ENCODE results near the gene RNF26.

DNA sequence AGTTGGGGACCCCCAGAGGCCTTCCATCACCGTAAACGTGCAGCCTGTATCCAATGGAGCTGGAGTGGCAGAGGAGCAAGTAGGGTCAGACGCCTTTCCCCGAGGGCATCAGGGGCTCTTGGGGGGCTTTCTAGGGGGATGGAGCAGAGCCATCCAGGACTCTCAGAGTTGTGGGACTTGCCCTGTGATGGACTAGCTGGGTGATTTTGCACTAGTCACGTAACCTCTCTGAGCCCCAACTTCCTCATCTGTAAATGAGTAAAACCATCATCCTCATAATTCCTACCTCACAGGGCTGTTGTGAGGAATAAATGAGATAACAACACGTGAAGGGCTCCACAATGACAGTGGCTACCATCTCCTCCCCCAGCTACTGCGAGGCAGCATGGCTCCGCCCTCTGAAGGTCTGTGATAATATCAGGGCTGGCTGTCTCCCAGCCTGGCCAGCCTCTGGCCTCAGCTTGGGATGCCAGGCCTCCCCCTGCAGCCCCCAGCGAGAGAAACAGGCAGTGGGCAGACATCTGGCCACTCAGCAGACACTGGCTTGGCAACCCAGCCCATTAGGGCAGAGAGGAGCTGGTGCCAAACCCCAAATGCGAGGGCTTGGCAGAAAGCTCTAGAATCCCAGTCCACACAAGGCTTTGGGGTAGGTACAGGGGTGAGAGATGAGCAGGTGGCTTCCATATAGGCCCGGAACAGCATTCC is 40.5 kb downstream of the RNF26 start:
- TF ChIP-seq, protein P1, sequence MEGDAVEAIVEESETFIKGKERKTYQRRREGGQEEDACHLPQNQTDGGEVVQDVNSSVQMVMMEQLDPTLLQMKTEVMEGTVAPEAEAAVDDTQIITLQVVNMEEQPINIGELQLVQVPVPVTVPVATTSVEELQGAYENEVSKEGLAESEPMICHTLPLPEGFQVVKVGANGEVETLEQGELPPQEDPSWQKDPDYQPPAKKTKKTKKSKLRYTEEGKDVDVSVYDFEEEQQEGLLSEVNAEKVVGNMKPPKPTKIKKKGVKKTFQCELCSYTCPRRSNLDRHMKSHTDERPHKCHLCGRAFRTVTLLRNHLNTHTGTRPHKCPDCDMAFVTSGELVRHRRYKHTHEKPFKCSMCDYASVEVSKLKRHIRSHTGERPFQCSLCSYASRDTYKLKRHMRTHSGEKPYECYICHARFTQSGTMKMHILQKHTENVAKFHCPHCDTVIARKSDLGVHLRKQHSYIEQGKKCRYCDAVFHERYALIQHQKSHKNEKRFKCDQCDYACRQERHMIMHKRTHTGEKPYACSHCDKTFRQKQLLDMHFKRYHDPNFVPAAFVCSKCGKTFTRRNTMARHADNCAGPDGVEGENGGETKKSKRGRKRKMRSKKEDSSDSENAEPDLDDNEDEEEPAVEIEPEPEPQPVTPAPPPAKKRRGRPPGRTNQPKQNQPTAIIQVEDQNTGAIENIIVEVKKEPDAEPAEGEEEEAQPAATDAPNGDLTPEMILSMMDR (IDR thresholded peaks at IDR 0.05; ENCODE audit: poor library complexity): no peak
- no peak for TF ChIP-seq EZH2phosphoT487 (IDR thresholded peaks at IDR 0.05; ENCODE audit: low read depth, severe bottlenecking, unreplicated experiment)

All from hepatocyte (in vitro differentiated cells).